ENCODE measurements around the gene IDH2. TPM values are rescaled to one million over a fixed set of nuclear protein-coding genes. Genes with fewer than 3 reads are reported as not detected.
A peak's percentile ranks its signal among the peaks of the same experiment; 100 is the strongest.

The IDH2 gene
- total RNA-seq, 4 donors from 2014 or later: 15.7 to 41.4 (median 20.3) TPM

DNA sequence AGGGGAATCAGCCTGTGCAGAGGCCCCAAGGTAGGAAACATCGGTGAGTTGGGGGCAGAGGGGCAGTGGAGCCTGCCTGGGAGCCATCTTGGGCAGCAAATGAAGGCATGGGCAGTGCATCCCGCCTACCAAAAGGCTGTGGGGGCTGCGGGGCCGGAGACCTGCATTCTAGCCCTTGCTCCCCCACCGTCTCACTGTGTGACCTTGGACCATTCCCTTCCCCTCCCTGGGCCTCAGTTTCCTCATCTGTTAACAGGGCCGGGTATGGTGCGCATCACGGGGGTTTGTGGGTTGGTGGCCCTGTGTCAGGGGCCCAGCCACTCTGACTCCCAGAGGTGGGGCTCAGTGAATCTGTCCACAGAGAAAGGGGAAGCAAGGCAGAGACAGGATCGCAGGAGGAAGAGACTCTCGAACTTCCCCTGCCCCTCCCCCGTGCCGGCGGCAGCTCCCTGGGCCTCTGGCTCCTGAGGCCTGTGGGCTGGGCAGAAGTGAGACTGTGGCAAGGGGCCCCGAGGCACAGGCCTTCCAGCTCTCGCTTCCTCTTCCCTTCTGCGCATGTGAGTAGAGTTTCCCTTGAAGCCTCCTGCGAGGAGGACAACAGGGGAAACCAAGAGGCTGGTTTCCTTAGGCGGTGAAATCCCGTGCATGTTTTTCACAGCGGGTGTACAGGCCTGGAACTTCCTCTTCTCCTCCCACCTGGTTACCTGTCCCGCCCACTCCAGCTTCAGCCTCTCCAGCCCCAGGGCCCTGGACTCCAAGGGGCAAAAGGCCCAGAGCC, 42.9 kb downstream of the IDH2 start:
- Histone ChIP-seq H3K36me3 (no peaks in the 10 kb centered on the region), H3K4me3 (no peak overlapping the region), H3K4me1 (peaks cover 0 to 59% (median 34%) of the 10 kb centered on the region in 4 donors), H3K27me3 (no peaks in the 10 kb centered on the region), H3K27ac (peak overlapping the region in 3 of 4 donors; percentile 58 to 75 (median 67)), H3K9me3 (no peaks in the 10 kb centered on the region)
- DNase-seq (ENCODE audit: low spot score in 2 of 2): peak; percentile 39 to 40
- WGBS, 2 donors: 61 to 67% methylated on average over 21 of the region's 21 CpGs
- TF ChIP-seq EP300 (IDR thresholded peaks at IDR 0.05) (peak; percentile 40 to 80), CTCF (IDR thresholded peaks at IDR 0.05) (no peak), POLR2A (IDR thresholded peaks at IDR 0.05) (no peak)

GRCh38 chr15:90058775-90059174, 43.5 kb downstream of the IDH2 start:
- WGBS, 2 donors: 82 to 93% methylated on average over 5 of the region's 5 CpGs
- TF ChIP-seq POLR2A (IDR thresholded peaks at IDR 0.05): no peak
- no peak for TF ChIP-seq EP300 (IDR thresholded peaks at IDR 0.05)
- TF ChIP-seq CTCF (IDR thresholded peaks at IDR 0.05): no peak
- Histone ChIP-seq H3K27me3 (no peaks in the 10 kb centered on the region), H3K4me1 (peaks cover 0 to 54% (median 33%) of the 10 kb centered on the region in 4 donors), H3K36me3 (no peaks in the 10 kb centered on the region), H3K4me3 (no peak overlapping the region), H3K9me3 (no peaks in the 10 kb centered on the region), H3K27ac (peak overlapping the region in 3 of 4 donors; percentile 42 to 75 (median 67))
- DNase-seq (ENCODE audit: low spot score in 2 of 2): no peak

GRCh38 chr15:90058308-90058707, 44.0 kb downstream of the IDH2 start:
- no peak overlapping the region for H3K4me3 ChIP-seq
- no peak for DNase-seq (ENCODE audit: low spot score in 2 of 2)
- WGBS, 2 donors: 82 to 84% methylated on average over 4 of the region's 4 CpGs
- H3K9me3 ChIP-seq: no peaks in the 10 kb centered on the region
- H3K27me3 ChIP-seq: no peaks in the 10 kb centered on the region
- H3K36me3 ChIP-seq: no peaks in the 10 kb centered on the region
- peak overlapping the region in 2 of 4 donors; percentile 22 to 40 for H3K27ac ChIP-seq
- H3K4me1 ChIP-seq: peaks cover 0 to 49% (median 30%) of the 10 kb centered on the region in 4 donors
- TF ChIP-seq CTCF (IDR thresholded peaks at IDR 0.05): no peak
- TF ChIP-seq EP300 (IDR thresholded peaks at IDR 0.05): no peak
- no peak for TF ChIP-seq POLR2A (IDR thresholded peaks at IDR 0.05)

DNA sequence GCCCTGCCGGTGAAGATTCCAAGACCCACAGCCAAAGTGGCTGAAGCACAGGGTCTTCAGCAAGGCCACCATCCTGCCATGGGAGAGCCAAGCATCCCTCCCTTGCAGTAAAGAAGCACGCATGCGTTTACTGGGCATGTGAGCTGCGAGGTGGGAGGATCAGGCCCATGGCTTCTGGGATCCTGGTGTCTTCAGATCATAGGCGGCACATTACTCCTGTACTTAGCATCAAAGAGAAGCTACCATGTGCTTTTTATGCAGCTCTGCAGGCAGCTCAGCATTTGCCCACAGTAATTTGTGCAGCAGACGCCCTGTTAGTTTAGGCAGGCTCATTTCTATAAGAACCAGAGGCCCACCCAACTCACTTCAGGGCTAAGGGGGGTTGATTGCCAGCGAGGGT, 45.7 kb downstream of the IDH2 start:
- H3K4me1 ChIP-seq: peaks cover 0 to 31% (median 16%) of the 10 kb centered on the region in 4 donors
- no peaks in the 10 kb centered on the region for H3K9me3 ChIP-seq
- no peak for DNase-seq (ENCODE audit: low spot score in 2 of 2)
- TF ChIP-seq EP300 (IDR thresholded peaks at IDR 0.05) (no peak), CTCF (IDR thresholded peaks at IDR 0.05) (no peak), POLR2A (IDR thresholded peaks at IDR 0.05) (no peak)
- H3K4me3 ChIP-seq: no peak overlapping the region
- no peaks in the 10 kb centered on the region for H3K36me3 ChIP-seq
- H3K27ac ChIP-seq: no peak overlapping the region
- 85 to 86% methylated on average over 7 of the region's 7 CpGs for whole genome bisulfite sequencing, 2 donors
- H3K27me3 ChIP-seq: no peaks in the 10 kb centered on the region

- H3K4me1 ChIP-seq: peaks cover 0 to 24% (median 9%) of the 10 kb centered on the region in 4 donors
- no peaks in the 10 kb centered on the region for H3K36me3 ChIP-seq
- H3K27me3 ChIP-seq: no peaks in the 10 kb centered on the region
- H3K4me3 ChIP-seq: no peak overlapping the region
- TF ChIP-seq EP300 (IDR thresholded peaks at IDR 0.05) (no peak), POLR2A (IDR thresholded peaks at IDR 0.05) (no peak), CTCF (IDR thresholded peaks at IDR 0.05) (no peak)
- WGBS, 2 donors: 84 to 87% methylated on average over 7 of the region's 7 CpGs
- H3K27ac ChIP-seq: no peak overlapping the region
- DNase-seq (ENCODE audit: low spot score in 2 of 2): no peak
- H3K9me3 ChIP-seq: no peaks in the 10 kb centered on the region
Observed at GRCh38 chr15:90055182-90055581, 47.1 kb downstream of the IDH2 start.

Data from tibial nerve (tissue), 4 donors.